HG02759 (cell line): ENCODE measurements around the gene MPPED1.

ENCODE experiments used
- ATAC-seq: cut with Tn5 transposase; IDR thresholded peaks from one replicate; pipeline ENCODE4 v1.9.1; 2021; ENCODE audit warnings: mild to moderate bottlenecking, moderate library complexity; ENCODE audit not compliant: unreplicated experiment

Gene MPPED1

DNA sequence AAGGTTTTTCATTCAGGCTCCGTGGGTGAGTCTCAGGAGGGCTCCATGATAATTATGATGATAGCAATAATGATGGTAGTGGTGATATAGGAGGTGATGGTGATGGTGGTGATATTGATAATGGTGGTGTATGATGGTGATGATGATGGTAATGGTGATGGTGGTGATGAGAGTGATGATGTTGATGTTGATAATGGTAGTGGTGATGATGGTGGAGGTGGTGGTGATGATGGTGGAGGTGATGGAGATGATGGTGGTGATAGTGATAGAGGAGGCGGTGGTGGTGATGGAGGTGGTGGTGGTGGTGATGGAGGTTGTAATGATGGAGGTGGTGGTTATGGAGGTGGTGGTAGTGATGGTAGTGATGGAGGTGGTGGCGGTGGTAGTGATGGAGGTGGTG lies 79.4 kb downstream of the MPPED1 start:
- no peak for ATAC-seq

DNA sequence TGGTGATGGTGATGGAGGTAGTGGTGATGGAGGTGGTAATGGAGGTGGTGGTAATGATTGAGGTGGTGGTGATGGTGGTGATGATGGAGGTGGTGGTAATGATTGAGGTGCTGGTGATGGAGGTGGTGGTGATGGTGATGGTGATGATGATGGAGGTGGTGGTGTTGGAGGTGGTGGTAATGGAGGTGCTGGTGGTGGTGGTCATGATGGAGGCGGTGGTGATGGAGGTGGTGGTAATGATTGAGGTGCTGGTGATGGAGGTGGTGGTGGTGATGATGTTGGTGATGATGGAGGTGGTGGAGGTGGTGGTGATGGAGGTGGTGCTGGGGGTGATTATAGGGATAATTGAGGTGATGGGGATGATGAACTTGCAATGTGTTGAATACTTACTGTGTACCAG lies 79.9 kb downstream of the MPPED1 start:
- ATAC-seq = no peak

DNA sequence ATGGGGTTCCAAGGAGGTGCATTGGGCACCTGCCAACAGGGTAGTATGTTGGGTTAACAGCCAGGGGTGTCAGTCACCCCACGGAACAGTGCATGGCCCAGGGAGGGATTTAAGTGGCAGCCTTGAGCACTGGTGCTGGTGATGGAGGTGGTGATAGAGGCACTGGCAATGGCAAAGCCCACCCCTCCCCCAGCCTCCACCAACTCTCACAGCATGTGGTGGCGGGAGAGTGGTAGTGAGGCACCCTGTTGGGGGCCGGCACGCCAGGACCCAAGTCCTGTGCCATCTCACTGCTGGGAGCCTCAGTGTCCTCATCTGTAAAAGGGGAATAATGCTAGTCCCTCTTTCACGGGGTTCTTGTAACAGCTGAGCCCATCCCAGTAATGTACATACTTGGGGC lies 81.5 kb downstream of the MPPED1 start:
- ATAC-seq = no peak

DNA sequence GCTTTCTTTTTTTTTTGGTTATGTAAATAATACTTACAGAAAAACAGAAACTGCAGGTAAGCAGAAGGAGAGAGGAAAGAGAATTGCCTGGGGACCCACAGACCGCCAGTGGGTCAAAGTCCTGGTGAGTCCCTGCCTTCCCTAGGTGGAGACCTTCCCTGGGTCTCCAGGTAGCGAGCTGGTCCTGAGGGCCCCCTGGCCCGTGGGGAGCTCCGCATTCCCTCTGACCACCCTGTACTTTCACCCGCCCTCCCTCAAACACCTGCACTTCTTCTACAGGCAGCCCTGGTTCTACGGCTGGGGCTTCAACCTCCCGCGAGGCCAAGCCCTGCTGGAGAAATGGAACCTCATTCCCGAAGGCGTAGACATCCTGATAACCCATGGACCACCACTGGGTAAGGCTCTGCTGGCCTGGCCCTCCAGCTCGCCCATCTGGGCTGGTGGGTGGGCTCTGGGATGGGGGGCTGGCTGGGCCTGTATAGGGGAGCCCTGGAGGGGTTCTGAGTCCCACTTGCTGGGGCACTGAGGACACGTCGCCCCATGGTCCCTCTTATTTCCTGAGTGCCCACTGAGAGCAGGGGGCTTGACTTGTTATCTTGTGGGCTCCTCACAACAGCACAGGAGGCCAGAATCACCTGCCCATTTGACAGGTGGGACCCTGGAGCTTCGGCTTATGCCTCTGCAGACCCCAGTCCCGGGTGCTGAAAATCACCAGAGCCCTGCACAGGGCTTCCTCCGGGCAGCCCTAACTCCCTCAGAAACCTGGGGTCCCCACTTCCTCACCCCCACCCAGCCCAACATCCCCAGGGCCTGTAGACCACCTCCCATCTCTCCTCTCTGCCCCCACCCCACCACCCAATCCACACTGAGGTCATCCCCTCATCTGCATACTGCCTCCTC lies 86.4 kb downstream of the MPPED1 start:
- no peak for ATAC-seq

DNA sequence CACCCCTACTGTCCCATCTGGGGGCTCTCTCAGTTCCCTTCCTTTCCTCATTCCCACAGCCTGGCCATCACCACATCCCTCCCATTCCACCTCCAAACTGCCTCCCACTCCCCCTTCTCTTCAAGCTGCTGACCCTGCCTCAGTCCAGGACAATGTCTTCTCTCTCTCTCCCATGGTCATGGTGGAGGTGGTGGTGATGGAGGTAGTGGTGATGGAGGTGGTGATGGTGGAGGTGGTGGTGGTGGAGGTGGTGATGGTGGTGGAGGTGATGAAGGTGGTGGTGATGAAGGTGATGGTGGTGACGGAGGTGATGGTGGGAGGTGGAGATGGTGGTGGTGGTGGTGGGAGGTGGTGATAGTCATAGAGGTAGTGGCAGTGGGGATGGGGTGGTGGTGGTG lies 87.0 kb downstream of the MPPED1 start:
- ATAC-seq = no peak

- ATAC-seq = no peak
Measured at GRCh38 chr22:43500792-43501785, 89.3 kb downstream of the MPPED1 start.

- no peak for ATAC-seq
Measured at GRCh38 chr22:43501878-43502277, 90.1 kb downstream of the MPPED1 start.

- no peak for ATAC-seq
Measured at GRCh38 chr22:43502306-43502874, 90.6 kb downstream of the MPPED1 start.

DNA sequence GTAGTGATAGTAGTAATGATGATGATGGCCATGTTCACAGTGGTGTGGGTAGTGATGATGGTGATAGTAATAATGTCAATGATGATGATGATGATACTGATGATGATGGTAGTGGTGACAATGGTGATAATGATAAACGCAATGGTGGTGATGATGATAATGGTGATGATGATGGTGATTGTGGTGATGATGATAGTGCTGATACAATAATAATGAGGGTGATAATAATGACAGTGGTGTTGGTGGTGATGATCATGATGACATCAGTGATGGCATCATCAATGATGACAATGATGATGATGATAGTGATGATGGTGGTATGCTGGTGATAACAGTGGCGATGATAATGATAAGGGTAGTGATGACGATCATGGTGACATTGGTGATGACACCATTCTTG lies 92.3 kb downstream of the MPPED1 start:
- no peak for ATAC-seq

DNA sequence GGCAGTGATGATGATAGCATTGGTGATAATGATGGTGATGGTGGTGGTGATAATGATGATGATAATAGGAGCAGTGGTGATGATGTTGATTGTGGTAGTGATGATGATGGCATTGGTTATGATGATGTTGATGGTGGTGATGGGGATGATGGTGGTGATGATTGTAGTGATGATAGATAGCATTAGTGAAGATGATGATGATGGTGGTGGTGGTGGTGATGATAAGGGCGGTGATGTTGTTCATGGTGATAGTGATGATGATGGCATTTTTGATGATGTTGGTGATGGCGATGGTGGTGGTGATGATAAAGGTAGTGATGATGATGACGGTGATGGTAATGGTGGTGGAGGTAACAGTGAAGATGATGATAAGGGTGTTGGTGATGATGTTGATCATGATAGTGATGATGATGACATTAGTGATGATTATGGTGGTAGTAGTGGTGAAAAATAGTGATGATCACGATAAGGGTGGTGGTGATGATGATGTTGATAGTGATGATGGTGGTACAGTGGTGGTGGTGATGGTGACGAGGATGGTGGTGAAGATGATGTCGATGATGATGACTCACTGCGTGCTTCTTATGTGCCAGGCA lies 93.0 kb downstream of the MPPED1 start:
- no peak for ATAC-seq

DNA sequence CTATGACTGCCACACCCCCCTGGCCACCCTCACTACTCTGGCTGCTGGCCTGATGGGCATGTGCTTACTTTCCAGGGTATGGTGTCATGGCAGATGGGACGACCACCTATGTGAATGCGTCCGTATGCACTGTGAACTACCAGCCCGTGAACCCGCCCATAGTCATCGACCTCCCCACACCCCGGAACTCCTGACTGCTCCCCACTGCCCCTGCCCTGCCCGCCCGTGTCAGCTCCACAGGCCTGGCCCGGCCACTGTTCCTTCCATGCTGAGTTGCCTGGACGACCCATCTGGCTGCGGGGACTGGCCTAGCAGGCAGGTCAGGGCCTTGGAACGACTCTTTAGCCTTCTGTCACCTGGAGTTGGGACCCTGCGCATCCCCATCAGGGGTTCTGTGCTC lies 93.6 kb downstream of the MPPED1 start:
- no peak for ATAC-seq

- no peak for ATAC-seq
Measured at GRCh38 chr22:43505896-43506295, 94.1 kb downstream of the MPPED1 start.

- ATAC-seq = no peak
Measured at GRCh38 chr22:43506487-43506886, 94.7 kb downstream of the MPPED1 start.

DNA sequence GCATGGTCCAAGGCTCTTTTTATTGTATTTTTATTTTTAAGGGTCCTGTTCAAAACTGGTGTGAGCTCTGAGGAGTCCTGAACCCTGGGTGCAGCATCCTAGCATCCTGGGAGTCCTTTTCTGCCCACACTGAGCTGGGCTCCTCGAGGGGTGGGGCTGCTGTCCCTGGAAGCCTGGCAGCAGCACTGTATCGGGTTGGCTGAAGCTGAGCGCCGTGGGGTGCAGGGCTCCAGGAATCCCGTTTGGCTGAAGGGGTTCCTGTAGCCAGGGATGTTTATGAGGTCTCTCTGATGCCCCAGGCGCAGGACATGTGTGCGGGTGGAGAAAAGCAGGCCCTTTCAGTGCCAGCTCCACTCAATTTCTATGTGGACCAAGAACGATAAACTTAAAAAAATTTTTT lies 95.4 kb downstream of the MPPED1 start:
- ATAC-seq = no peak

DNA sequence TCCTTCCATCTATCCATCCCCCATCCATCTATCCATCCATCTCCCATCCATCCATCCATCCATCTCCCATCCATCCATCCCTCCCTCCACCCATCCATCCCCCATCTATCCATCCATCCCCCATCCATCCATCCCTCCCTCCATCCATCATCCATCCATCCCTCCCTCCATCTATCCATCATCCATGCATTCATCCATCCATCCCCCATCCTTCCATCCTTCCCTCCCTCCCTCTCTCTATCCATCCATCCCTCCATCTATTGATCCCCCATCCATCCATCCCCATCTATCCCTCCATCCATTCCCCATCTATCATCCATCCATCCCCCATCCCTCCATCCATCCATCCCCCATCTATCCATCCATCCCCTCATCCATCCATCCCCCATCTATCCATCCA lies 96.7 kb downstream of the MPPED1 start:
- no peak for ATAC-seq

DNA sequence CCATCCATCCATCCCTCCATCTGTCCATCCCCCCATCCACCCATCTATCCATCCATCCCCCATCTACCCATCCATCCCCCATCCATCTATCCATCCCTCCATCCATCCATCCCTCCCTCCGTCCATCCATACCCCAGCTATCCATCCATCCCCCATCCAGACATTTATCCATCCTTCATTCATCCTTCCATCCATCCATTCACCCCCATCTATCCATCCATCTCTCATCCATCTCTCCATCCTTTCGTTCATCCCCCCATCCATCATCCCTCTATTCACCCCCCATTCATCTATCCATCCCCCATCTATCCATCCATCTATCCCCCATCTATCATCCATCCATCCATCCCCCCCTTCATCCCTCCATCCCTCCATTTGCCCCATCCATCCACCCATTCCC lies 97.5 kb downstream of the MPPED1 start:
- ATAC-seq = no peak

DNA sequence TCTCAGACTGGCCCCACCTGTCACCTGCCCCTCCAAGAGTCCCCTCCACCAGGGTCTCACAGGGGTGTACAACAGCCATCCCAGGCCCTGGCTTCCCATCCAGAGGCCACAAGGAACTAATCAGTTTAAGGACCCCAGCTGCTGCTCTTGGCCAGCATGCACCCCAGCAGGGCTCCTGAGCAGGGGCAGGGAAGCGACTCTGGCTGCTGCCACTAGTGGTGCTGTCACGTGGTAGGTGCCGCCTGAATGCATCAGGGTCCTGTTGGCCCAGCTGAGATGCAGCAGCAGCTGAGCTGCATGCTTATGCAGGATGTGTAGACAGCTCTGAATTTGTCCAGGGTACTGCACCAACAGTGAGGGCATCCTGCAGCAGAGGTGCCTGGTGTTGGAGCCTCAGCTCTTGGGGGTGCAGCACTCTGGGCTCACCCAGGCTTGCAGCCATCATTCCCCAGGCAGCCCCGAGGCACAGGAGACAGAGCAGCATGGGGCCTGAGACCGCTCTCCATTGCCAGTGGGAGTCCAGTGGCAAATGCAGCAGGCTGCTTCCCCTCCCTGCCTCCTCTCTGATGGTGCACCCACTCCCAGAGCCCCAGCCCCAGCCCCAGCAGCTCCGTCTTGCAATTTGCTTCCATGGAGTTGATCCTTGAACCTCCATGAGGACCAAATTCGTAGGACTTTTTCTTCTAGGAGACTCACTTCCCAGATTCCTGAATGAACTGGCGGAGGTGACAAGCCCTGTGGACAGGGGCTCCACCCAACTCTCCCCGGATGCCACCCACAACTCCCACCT lies 98.7 kb downstream of the MPPED1 start:
- no peak for ATAC-seq

DNA sequence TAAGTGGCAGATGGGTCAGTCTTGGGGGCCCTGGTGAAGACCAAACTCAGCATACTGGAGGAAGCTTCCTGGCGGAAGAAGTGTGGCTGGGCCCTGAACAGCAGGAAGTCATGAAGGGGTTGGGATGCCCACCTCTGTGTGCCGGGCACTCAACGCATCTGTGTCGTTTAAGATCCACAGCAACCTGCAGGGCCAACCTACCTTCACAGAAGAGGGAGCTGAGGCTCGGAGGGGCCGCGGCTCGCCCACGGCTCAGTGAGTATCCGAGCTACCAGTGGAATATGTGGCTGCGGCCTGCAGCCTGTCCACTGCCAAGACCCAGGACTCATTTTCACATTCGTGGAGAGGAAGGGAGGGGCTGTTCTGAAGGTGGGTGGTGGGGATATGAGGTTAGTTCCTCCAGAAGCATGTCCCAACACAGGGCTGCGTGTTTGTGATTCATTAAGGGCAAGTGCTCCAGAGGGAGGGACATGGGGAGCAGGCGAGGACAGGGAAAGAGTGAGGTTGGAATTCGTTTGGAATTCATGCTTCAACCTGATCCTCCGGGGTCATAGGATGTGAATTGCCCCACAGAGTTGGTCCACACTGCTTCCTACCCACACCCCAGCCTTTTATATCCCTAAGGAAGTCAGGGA lies 99.6 kb downstream of the MPPED1 start:
- ATAC-seq = no peak

GRCh38 chr22:43512279-43512678 lies 100.5 kb downstream of the MPPED1 start:
- no peak for ATAC-seq
